NCI-H2227 treated with DMSO at 0.1 percent for 48 hours (cell line): Measurements from ENCODE around the gene SPINK7.
"Not testable (repeated sequence)": the region's sequence is repeated elsewhere in the genome, so short reads cannot be mapped to it uniquely, and the experiment has no call there.

Experiments
- DNase-seq: peaks from one replicate; lab custom pipeline; 2025; lab: John Stamatoyannopoulos, UW

Gene SPINK7

DNA sequence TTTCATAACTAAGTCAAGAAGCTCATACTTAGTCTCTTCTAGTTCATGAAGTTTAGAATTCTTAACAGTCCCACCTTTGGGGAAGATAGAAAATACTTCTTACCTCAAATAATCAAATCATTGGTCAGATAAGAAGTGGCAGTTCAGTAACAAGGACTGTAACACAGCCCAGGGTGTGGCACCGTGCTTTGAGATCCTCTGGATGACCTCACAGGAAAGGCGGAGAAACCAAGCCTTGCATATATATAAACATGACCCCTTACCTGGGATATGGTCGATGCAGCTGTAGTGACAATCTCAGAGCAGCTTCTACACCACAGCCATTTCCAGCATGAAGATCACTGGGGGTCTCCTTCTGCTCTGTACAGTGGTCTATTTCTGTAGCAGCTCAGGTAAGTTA lies at the start of gene SPINK7:
SPINK7 (plus strand) TSS at position 271 of the 400 bp plus-strand sequence; CDS start at position 332, 61 bp downstream.
- DNase-seq, result no peak

GRCh38 chr5:148267962-148268361 lies 44.3 kb upstream of the SPINK7 start:
- no peak for DNase-seq

GRCh38 chr5:148268566-148268965 lies 43.7 kb upstream of the SPINK7 start, which contains the start of gene SPINK13:
Gene SPINK13 (plus strand): TSS chr5:148268794. CDS start chr5:148270073, 1,279 bp downstream.
- DNase-seq, result no peak

GRCh38 chr5:148275129-148275528 lies 37.1 kb upstream of the SPINK7 start:
- not testable (repeated sequence) for DNase-seq

DNA sequence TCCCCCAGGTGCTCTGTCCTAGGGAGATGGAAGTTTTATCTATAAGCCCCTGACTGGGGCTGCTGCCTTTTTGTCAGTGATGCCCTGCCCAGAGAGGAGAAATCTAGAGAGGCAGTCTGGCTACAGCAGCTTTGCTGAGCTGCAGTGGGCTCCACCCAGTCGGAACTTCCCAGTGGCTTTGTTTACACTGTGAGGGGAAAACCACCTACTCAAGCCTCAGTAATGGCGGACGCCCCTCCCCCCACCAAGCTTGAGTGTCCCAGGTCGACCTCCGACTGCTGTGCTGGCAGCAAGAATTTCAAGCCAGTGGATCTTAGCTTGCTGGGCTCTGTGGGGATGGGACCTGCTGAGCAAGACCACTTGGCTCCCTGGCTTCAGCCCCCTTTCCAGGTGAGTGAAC lies 31.3 kb upstream of the SPINK7 start:
- not testable (repeated sequence) for DNase-seq

- DNase-seq, result not testable (repeated sequence)
These were observed 30.9 kb upstream of the SPINK7 start for GRCh38 chr5:148281336-148281735.

- DNase-seq, result peak; percentile 13
These were observed 21.7 kb upstream of the SPINK7 start for GRCh38 chr5:148290271-148291195.

GRCh38 chr5:148297731-148298130 lies 14.5 kb upstream of the SPINK7 start:
- DNase-seq, result no peak

DNA sequence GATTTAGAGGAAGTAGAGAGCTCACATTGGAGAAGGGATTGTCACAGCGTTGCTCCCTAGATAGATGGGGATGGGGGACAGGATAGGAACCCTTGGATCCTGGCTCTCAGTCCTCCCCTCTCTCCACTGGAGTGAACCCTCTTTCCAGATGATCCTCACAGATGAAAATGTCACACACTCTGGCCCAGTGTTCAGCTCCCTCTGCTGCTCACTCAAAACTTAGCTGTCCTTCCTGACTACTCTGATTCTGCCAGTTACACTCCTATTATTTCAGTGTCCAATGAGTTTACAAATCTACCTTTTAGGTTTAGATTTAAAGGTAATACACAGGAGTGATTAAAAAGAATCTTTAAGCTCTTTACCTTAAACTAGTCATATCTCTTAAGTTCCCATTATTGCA lies 5.8 kb upstream of the SPINK7 start:
- no peak for DNase-seq

- no peak for DNase-seq
These were observed 3.2 kb upstream of the SPINK7 start for GRCh38 chr5:148309019-148309418.

- peak; percentile 48 for DNase-seq
These were observed 2.5 kb upstream of the SPINK7 start for GRCh38 chr5:148309746-148310145.

DNA sequence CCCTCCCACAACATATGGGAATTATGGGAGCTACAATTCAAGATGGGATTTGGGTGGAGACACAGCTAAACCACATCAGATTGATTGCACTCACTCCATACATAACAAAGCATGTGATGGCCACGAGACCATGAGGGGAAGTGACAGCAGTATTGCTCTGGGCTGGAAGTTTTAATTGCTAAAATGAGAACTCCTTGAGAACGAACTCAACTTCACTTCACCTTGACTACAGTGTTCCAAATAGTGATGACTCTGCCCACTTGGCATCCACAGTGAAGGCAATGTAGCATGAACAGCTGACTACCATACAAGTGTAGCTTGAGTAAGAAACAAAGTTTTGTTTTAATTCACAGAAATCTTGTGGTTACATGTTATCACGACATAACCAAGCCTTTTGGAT lies 739 bp upstream of the SPINK7 start:
- no peak for DNase-seq

GRCh38 chr5:148314187-148314586 lies 2.0 kb downstream of the SPINK7 start:
- DNase-seq, result no peak

DNA sequence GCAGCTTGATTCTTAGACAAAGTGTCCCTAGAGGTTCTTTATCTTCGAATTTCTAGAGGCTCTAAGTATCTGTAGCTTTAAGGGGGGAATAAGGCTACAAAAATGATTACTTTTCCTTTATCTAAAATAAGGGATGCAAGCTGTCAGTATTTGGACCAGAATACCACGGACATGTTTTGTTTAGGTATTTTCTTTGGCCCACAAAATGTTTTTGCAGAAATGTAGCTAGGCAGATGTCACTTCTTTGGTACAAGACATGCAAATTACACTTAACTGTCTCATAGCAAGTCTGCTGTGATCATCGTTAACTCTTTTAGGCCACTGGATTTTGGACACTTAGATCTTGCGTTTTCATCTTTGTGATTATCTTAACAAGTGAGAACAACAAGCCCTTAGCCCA lies 2.5 kb downstream of the SPINK7 start:
- no peak for DNase-seq

DNA sequence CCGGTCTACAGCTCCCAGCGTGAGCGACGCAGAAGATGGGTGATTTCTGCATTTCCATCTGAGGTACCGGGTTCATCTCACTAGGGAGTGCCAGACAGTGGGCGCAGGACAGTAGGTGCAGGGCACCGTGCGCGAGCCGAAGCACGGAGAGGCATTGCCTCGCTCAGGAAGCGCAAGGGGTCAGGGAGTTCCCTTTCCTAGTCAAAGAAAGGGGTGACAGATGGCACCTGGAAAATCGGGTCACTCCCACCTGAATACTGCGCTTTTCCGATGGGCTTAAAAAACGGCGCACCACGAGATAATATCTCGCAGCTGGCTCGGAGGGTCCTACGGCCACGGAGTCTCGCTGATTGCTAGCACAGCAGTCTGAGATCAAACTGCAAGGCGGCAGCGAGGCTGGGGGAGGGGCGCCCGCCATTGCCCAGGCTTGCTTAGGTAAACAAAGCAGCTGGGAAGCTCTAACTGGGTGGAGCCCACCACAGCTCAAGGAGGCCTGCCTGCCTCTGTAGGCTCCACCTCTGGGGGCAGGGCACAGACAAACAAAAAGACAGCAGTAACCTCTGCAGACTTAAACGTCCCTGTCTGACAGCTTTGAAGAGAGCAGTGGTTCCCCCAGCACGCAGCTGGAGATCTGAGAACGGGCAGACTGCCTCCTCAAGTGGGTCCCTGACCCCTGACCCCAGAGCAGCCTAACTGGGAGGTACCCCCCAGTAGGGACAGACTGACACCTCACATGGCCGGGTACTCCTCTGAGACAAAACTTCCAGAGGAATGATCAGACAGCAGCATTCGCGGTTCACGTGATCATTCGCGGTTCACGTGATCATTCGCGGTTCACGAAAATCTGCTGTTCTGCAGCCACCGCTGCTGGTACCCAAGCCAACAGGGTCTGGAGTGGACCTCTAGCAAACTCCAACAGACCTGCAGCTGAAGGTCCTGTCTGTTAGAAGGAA lies 8.1 kb downstream of the SPINK7 start:
- peak; percentile 46 for DNase-seq

DNA sequence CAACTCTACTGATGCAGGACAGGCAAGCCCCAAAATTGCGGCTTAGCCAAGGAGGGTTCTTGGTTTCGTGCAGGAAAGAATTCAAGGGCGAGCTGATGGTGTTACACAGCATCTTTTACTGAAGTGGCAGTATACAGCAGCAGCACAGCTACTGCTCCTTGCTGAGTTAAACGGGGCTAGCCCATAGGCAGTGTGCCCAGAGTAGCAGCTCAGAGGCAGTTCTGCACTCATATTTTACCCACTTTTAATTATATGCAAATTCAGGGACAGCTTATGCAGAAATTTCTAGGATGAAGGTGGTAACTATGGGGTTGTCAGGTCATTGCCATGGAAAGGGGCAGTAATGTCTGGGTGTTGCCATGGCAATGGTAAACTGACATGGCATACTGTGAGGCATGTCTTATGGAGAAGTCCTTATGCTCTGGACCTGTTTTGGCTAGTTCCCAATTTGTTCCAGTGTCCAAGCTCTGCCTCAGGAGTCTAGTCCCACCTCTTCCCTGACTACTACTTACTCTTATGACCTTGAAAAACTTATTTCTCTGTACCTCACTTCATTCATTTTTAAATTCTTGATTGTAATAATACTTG lies 21.1 kb downstream of the SPINK7 start:
- DNase-seq, result no peak

GRCh38 chr5:148335259-148335658 lies 23.0 kb downstream of the SPINK7 start, which contains the start of gene SPINK9:
Gene SPINK9 (plus strand): TSS chr5:148335559. CDS start chr5:148335614, 55 bp downstream.
- no peak for DNase-seq

DNA sequence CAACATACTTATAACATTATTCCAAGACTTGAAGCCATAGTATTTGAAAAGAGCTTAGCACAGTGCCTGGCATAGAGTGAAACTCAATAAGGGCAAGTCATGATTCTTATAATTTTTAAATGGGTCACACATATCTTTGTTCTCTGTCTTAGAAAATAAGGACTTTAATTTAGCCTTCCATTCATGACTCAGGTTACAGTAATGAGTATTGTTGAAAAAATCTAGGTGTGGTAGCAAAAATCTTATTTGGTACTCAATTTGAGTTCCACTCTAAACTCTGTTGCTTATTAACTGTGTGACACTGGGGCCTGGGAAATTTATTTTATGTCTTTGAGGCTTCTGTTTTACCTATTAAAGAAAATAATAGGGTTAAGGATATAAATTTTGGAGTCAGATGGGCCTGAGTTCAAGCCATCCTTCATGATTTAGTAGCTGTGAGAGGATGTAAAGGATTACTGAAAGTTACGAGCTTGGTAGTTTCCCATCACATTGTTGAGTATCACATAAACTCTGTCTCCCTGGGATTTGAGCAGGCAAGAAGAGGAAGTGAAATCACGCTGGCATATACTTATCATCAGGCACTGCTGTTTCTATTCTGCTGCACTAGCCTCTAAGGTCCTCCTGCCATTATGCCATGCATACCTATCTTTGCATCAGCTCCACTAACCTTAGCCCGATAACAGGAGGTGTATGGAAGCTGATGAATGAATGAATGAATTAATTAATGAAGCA lies 24.6 kb downstream of the SPINK7 start:
- DNase-seq, result no peak

GRCh38 chr5:148342371-148343045 lies 30.3 kb downstream of the SPINK7 start:
- DNase-seq, result no peak

DNA sequence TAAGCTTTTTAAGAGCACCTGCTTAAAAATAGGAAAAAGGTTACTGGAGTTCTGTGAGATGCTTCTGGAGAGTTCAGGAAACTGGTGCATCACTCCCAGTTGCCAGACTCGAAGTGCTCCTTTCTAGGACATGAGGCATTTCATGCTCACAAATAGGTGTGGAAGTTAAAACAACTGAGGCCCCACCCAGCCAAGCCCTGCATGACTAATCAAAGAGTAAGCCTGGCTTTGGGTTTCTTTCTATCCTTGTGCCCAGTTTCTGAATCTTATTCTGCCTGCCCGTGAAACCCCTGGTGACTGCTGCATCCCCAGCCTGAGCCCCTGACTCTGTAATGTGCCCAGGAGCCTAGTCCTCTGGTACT lies 30.8 kb downstream of the SPINK7 start:
- no peak for DNase-seq
